HG03039 (cell line): Measurements from ENCODE around the gene CACNA1D.
"Not testable (repeated sequence)": the region's sequence is repeated elsewhere in the genome, so short reads cannot be mapped to it uniquely, and the experiment has no call there.

Experiments used
- ATAC-seq: cut with Tn5 transposase; IDR thresholded peaks from one replicate; pipeline ENCODE4 v1.9.1; 2021; ENCODE audit warnings: mild to moderate bottlenecking, moderate library complexity; ENCODE audit not compliant: unreplicated experiment

CACNA1D gene

DNA sequence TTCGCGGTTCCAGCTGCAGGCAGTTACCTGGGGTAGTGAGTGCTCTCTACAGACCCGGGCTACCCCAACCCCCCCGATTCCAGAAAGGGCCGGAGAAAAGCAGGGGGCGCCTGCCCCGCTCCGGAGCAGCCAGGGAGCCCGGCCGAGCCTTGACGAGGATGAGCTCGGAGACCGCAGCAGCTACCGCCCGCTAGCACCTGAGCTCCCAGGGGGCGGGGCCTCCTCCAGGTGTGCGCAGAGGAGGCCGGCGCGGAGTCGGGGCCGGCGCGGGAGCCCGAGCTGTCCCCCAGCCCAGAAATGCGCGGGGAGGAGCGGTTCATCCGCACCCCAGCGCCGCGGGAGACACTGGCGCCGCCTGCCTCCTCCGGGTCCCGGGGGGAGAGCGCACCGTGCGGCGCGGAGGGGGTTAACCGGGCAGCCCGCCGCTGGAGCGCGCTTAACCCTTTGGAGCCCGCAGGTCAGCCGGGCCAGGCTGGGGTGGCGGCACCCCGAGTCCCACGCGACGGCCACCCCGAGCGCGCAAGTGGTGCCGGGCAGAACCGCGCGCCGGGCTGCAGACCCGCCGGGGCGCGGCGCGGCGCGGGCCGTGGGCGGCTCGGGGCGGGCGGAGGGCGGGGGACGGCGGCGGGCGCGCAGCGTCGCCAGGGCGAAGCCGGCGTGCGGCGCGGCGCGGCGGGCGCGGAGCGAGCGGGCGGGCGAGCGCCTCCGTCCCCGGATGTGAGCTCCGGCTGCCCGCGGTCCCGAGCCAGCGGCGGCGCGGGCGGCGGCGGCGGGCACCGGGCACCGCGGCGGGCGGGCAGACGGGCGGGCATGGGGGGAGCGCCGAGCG is at the start of gene CACNA1D:
TSS of gene CACNA1D (plus strand) at position 649 of the 829 bp plus-strand sequence. CDS start 556 bp downstream, outside the sequence.
- no peak for ATAC-seq

DNA sequence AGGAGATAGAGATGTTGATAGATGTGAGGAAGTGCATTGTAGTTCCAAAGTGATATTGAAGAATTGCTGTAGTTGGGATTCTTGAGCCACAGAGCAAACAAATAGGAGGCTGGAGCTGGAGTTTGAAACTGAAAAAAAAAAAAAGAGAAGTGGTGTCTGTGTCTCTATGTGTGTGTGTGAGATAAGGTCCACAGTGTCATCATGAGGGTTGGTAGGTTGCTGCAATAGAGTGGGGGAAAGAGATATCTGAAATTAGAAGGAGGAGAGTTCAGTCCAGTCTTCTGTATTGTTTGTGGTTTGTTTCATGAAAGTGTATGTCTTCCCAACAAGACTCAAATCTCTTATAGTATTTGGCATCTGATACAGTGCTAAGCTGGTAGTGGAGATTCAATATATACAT is 37.3 kb upstream of the CACNA1D start:
- no peak for ATAC-seq

DNA sequence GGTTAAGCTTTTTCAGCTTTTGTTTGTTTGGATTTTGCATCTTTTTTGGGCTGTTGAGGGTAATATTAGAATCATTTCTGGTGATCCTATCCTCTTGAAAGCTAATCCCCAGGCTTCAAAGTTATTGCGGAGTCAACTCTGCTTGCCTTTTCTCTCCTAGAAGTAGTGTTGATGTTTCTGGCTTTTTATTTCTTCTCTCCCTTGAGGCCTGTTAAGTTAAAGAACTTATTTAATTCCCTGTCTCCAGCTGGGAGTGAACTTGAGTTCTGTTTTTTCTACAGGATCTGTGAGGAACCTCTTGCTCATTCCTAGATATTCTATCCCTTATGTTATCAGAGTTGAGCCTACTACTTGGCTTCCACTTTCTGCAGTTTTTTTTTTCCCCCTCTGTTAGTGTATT is 34.1 kb upstream of the CACNA1D start:
- ATAC-seq: no peak

DNA sequence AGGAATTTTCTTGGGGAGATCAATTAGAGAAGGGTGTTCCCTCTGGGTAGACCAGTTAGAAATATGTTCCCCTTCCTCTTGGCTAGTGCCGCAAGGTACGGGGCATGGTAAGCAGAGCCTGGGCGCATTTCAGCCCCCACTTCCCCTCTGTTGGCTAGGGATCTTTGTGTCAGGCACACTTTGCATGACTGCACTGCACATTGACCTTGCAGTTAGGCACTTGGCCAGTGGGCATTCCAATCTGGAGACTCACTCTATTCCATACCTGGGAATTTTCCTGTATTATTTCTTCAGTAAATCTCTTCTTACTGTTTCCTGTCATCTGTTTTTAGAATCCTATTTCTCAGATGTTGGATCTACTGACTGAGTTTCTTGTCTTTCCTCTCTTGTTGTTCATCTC is 30.0 kb upstream of the CACNA1D start:
- no peak for ATAC-seq

DNA sequence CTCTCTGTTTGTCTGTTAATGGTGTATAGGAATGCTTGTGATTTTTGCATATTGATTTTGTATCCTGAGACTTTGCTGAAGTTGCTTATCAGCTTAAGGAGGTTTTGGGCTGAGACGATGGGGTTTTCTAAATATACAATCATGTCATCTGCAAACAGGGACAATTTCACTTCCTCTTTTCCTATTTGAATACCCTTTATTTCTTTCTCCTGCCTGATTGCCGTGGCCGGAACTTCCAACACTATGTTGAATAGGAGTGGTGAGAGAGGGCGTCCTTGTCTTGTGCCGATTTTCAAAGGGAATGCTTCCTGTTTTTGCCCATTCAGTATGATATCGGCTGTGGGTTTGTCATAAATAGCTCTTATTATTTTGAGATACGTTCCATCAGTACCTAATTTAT is 24.7 kb upstream of the CACNA1D start:
- not testable (repeated sequence) for ATAC-seq

DNA sequence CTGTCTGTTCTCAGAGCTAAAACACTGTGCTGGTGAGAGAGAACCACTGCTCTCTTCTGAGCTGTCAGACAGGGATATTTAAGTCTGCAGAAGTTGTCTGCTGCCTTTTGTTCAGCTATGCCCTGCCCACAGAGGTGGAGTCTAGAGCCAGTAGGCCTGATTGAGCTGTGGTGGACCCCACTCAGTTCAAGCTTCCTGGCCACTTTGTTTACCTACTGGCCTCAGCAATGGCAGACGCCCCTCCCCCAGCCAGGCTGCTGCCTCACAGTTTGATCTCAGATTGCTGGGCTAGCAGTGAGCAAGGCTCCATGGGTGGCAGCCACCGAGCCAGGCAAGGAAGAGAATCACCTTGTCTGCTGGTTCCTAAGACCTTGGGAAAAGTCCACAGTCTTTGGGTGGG is 21.0 kb upstream of the CACNA1D start:
- no peak for ATAC-seq

DNA sequence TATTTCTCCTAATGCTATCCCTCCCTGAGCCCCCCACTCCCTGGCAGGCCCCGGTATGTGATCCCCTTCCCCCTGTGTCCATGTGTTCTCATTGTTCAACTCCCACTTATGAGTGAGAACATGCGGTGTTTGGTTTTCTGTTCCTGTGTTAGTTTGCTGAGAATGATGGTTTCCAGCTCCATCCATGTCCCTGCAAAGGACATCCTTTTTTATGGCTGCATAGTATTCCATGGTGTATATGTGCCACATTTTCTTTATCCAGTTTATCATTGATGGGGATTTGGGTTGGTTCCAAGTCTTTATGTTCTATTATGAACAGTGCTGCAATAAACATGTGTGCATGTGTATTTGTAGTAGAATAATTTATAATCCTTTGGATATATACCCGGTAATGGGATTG is 18.0 kb upstream of the CACNA1D start:
- ATAC-seq: not testable (repeated sequence)

DNA sequence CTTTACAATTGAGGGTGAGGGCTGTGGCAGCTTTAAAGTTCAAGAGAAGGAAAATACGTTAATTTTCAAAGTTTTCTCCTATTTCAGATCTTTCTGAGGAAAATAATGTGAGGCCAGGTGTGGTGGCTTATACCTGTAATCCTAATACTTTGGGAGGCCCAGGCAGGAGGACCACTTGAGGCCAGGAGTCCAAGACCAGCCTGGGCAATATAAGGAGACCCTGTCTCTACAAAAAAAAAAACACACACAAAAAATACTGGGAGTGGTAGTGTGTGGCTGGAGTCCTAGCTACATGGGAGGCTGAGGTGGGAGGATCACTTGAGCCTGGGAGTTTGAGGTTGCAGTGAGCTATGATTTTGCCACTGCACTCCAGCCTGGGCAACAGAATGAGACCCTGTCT is 16.7 kb upstream of the CACNA1D start:
- ATAC-seq: not testable (repeated sequence)

DNA sequence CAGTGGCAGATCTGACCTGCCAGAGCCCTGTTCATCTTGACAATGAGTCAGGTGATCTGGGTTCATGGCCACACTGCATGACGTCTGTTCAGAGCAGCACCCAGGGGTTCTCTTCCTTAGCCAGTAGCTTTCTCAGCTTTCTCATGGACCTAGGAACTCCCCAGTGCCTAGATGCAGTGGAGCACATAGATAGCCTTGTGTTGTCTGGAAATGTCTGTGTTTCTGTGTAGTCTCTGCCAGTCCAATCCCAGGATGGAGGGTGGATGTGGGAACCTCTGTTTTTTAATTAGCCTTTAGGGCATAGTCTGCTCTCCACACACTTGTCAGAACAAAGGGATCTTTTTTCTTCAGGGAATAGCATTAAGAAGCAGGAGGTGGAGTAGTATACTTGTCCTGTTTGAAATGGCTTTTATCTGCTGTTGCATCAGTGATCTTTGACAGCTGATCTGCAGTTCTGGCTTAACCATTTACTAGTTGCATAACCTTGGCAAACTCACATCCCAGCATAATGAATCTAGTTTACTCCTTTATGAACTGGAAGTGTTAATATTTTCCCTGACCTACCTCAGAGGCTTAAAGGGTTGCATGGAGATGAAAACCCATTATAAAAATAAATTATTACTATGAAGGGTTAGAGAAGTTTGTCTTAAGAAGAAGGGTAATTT is 16.1 kb upstream of the CACNA1D start:
- ATAC-seq: no peak

DNA sequence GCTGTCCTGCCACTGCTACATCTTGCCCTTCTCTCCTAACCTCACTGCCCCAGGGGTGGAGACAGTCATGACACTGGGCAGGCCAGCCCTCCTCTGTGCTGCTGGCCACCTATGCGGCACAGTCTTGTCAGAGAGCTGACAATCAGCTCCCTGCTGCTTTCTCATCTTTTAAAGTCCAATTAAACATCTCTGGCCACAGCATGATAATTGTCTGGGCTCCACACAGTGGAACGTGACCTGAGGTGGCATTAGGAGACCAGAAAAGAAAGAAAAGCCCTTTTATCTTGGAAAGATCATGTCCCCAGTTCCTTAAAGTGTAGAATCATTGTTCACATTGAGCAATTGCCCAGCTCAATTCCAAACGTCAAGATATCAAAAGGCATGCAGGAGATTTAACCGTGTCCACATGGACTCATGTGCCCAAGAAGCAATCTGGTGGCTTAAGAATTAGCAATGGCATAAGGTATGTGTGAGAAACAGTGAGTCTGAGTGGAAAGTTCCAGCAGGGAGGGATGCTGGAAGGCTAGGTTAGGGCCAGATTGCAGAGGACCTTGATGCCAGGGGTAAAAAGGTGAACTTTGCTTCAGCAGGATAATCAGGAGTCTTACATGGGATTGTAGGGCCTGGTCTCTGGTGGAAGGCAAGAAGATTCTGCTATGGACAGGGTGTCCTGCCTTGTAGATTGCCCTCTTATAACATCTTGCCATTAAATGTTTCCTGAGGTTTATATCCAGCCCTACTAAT is 15.3 kb upstream of the CACNA1D start:
- no peak for ATAC-seq

DNA sequence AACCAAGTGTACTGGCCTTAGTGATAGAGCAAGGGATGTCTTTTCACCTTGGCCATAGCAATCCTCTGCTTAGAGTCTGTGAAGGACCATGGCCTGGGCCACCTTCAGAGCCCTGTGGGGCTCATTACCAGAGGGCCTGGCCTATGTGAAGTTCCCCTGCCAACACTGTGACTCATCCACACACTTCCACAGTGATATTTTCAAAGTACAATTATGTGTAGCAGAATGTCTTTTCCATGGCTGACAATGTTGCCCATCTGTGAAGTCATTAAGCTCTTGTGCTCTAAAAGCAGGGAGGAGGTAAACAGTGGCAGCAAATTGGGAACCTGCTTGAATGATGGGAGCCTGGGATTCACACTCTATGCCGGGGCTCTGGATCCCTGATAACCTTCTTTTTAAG is 12.2 kb upstream of the CACNA1D start:
- no peak for ATAC-seq

DNA sequence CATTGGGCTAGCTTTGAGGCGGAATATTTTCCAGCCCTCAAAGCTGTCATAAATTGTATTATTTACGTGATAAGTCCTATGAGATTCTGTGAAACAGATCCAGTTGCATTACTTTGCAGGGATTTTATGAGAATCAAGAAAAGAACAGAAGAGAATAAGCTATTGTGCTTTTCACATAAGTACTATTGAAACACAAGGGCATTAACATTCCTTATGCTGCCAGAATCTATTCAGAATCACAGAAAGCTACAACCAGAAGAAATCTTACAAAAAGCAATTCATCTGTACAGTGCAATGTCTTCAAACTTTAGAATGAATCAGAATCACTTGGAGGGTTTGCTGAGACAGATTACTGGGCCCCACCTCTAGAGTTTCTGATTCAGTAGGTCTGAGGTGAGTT is 10.6 kb upstream of the CACNA1D start:
- ATAC-seq: no peak

DNA sequence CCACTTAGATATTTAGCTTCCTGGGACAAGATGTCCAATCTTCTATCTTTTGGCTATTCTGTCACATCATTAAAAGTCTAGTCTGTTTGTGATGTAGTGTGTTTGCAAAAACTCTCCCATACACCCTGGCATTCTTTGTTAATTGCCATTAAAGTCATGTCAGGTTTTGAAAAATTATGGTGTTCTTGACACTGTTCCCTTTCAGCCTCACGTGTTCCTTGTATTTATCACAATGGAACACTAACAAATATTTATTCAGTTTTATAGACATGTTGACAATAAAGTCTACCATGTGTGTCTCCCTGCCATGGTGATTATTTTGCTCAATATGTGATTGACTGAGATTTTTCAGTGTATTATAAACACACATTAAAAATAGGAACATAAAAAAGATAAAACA is 9.4 kb upstream of the CACNA1D start:
- ATAC-seq: no peak

DNA sequence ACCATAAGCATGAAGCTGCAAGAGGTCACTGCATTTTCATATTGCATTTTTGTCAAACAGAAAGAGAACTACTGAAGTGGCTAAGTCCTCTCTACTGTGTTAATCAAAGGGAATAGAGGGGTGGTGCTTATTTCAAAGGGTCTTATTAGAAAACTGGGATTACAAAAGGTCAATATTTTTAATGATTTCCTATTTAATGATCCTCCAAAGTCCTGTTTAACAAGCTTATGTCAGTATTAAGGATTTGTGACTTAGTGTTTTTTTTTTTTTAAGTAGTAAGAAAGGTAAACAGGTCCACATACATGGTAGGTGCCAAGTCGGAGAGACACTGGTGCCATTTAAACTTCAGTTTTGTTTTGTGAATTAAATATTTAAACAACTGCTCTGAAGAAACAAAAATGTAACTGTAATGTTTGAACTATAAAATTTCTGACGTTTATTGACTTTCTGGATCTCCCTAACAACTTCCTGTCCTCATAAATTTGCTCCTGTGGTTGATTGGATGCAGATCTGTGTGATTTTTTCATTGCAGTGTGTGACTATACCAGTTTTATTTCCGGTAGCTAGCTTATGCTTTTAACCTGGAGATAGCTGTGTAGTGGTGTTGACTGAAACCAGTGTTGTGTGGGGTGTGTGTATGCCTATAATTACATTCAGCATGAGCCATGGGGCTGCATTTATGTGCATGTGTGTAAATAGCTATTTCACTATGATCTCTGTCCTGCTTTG is 8.6 kb upstream of the CACNA1D start:
- ATAC-seq: no peak

DNA sequence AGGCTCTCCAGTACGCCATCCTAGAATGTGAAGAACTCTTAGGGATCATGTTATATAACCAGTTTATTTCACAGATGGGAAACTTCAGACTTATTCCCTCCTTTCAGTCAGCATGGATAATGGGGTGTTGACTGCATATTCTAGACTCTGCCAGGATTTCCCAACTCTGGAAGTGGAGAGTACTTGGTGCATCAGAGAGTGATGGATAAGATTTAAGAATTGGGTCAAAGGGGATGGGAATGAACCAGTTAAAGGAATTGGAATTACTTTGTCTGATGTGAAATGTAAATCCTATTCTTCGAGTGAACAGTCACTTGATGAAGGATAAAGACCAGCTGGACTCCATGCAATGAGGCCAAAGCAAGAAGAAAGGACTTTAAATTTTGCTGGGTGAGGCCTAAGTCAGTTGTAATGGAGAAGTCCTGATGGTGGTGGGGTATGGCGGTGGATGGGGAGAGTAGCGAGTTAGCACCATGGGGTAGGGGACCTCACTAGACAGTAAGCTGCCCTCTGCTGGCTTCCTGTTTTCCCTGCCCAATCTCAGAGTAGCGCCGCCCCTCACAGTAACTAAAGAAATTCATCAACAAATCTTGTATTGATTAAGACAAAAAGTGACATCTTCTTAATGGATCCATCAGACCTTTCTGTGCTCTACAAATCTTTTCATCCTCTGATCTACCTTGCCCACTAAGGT is 7.3 kb upstream of the CACNA1D start:
- no peak for ATAC-seq

DNA sequence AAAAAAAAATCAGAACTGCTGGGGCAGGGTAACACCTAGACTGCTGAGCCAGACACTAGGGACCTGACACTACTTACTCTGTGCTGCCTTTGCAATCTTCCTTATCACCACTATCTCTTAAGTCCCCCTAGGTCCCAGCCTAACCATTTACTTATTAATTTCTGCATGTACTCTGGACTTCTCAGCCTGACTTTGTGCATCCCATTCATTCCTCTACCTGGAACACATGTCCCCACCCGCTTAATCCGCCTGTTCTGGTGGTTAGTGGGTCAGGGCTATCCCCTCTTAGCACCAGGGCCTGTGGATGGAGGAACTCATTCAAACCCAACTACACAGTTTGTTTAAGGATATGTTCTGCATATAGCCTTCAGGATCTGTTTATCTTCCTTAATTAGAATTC is 5.0 kb upstream of the CACNA1D start:
- no peak for ATAC-seq

DNA sequence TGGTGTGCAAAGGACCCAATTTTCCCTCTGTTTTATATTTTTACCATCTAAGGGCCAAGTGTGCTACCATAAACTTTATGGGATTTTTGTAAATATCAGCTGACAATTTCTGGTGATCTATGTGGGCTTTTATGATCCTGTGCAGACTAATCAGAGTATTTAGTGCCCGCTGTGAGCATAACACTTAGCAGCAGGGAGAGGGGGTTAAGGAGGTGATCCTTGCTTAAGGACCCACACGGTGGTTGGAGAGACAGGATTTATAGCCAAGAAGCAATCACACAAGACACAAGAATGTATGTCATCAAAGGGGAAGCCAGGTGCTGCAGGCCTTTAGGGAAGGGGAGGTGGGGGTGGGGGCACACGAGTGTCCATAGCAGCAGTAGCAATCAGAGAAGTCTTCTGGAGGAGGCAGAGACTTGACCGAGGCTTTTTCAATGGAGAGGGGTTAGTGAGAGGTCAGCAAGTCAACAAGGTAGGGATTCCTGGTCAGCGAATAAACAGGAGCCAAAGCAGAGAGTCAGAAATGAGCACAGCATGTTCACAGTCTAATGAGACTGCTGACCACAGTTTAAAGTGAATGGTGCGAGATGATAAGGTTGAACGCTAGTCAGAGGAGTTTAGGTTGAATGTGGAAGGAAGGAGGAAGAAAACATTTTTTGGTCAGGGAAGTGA is 4.5 kb upstream of the CACNA1D start:
- no peak for ATAC-seq

DNA sequence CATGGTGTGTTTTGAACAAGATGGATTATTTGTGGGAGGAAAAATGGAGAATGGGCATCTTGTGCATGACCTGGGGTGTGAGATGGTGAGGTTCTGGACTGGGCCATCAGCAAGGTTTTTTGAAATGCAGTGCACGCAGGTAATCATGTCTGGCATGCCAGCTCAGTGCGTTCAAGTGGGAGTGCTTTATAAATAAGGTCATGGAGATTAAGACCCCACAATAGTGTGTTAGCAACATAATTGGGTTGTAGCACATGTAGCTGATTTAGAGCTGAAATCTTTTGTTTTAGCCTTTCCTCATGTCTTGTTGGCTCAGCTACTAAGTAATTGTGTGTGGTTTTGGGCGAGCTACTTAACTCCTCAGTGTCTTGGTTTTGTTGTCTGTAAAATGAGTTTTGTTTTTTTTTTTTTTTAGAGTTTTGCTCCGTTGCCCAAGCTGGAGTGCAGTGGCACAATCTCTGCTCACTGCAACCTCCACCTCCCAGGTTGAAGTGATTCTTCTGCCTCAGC is 3.9 kb upstream of the CACNA1D start:
- no peak for ATAC-seq

DNA sequence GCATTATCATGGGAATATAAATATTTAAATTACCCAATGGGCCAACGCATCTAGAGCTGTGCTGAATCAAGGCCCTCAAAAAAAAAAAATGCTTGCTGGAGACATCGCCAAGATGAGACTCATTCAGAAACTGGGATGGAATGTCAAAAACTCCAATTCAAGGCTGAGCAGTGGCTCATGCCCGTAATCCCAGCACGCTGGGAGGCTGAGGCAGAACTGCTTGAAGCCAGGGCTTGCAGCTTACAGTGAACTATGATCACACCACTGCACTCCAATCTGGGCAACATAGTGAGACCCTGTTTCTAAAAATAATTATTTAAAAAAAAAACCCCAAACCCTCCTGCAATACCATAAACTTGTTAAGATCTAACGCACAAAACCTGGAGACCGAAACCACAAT is 3.1 kb upstream of the CACNA1D start:
- ATAC-seq: no peak

DNA sequence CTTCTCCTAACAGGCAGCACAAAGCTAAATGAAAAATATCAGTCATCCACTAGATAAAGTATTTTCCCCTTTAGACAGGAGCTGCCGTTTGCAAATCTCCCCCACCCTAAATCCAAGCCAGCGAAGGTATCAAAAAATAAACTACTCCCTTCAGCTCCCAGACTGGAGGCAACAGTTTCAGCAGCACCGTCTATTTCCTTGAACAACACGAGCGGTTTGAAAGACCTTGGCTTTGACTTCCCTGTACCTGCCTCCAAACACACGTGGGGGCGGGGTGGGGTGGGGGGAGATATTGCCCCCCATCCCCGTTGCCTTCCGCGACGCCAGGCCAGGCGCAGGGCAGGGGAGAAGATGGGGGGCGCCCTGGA is 832 bp upstream of the CACNA1D start:
- no peak for ATAC-seq
